Measurements from ENCODE around the gene CFAP45.

GRCh38 chr1:159895286-159895685 is 4.7 kb downstream of the CFAP45 start:
- TF ChIP-seq CTCF (IDR thresholded peaks at IDR 0.05; ENCODE audit: low read depth, low read length, poor library complexity, severe bottlenecking) (no peak), EZH2phosphoT487 (IDR thresholded peaks at IDR 0.05; ENCODE audit: borderline replicate concordance, low read length) (no peak)

Measured in DOHH2 (cell line).